Measurements from ENCODE around the gene MYOF. TPM values are rescaled to one million over a fixed set of nuclear protein-coding genes. Genes with fewer than 3 reads are reported as not detected.

MYOF gene
- total and polyA plus RNA-seq, 7 experiments from 2014 or later = 0.57 to 31.2 (median 1.5) TPM; not detected in 2

GRCh38 chr10:93416824-93417223, 65.3 kb downstream of the MYOF start:
- Histone ChIP-seq H3K4me3 (ENCODE audit: low read length) (no peak overlapping the region), H3K27ac (ENCODE audit: low read depth, low read length) (no peak overlapping the region)
- POLR2A ChIA-PET = no interaction called here

DNA sequence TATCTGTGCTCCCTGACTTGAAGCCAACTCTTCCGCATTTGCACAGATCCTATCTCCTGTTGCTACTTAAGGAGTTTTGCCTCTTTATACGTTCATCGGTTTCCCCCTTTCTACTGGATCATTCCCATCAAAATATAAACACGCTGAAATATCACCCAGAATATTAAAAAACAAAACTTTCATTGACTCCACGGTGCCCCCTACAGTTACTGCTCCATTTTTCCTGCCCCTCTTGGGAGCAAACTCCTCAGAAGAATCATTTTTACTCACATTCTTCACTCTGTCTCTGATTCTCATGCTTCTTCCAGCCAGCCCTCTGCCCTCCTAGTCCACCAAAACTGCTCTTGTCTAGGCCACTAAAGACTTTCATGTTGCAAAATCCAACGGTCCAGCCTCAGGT, 66.4 kb downstream of the MYOF start:
- H3K4me1 ChIP-seq (ENCODE audit: control insufficient read depth in 2 of 2, insufficient read depth in 2 of 2, low read length in 2 of 2) = peaks cover 26 to 43% of the 10 kb centered on the region in 2 donors
- H3K36me3 ChIP-seq (ENCODE audit: control insufficient read depth in 2 of 3, insufficient read depth in 3 of 3, low read length in 3 of 3) = no peaks in the 10 kb centered on the region
- H3K4me3 ChIP-seq (ENCODE audit: low read length) = no peak overlapping the region
- peaks cover 38 to 59% (median 53%) of the 10 kb centered on the region in 7 donors for H3K4me1 Mint-ChIP-seq
- no peak overlapping the region for H3K27ac ChIP-seq (ENCODE audit: low read depth, low read length)
- ATAC-seq (no peak), DNase-seq (no peak)
- ChIA-PET CTCF (no interaction called here), POLR2A (interaction anchor here (0.9 kb wide), 1 partner anchor 63 kb away, joined by 3 read pairs; no protein-coding TSS in a partner anchor)
- H3K4me3 Mint-ChIP-seq = peak overlapping the region in 7 of 10 donors; percentile 8 to 58 (median 16)
- intact Hi-C loops (cut with micrococcal nuclease) = no loop called here
- H3K36me3 Mint-ChIP-seq = peaks cover 0 to 6% (median 0%) of the 10 kb centered on the region in 5 donors
- no peaks in the 10 kb centered on the region for H3K27me3 Mint-ChIP-seq
- H3K27ac Mint-ChIP-seq = peak overlapping the region in 6 of 9 donors; percentile 1 to 93 (median 60)
- no peaks in the 10 kb centered on the region for H3K27me3 ChIP-seq (ENCODE audit: control insufficient read depth in 2 of 2, insufficient read depth in 2 of 2, low read length in 2 of 2)
- no peaks in the 10 kb centered on the region for H3K9me3 ChIP-seq (ENCODE audit: control insufficient read depth in 2 of 3, low read length in 3 of 3)
- H3K9me3 Mint-ChIP-seq = peaks cover 0 to 7% (median 0%) of the 10 kb centered on the region in 11 donors

More at GRCh38 chr10:93416824-93417223, 65.3 kb downstream of the MYOF start:
- CTCF ChIA-PET = interaction anchor here (0.8 kb wide), 1 partner anchor 65 kb away, joined by 4 read pairs; the partner anchor contains the start of gene MYOF
- DNase-seq = no peak
- no peak overlapping the region for H3K4me3 Mint-ChIP-seq
- intact Hi-C loops (cut with micrococcal nuclease) = no loop called here
- H3K27ac Mint-ChIP-seq = no peak overlapping the region
- H3K27me3 Mint-ChIP-seq = no peaks in the 10 kb centered on the region
- no peak for ATAC-seq
- peaks cover 0 to 6% (median 0%) of the 10 kb centered on the region in 5 donors for H3K36me3 Mint-ChIP-seq
- H3K4me1 Mint-ChIP-seq = peaks cover 31 to 57% (median 48%) of the 10 kb centered on the region in 7 donors
- H3K36me3 ChIP-seq (ENCODE audit: control insufficient read depth in 2 of 3, insufficient read depth in 3 of 3, low read length in 3 of 3) = no peaks in the 10 kb centered on the region
- H3K4me1 ChIP-seq (ENCODE audit: control insufficient read depth in 2 of 2, insufficient read depth in 2 of 2, low read length in 2 of 2) = peaks cover 24 to 31% of the 10 kb centered on the region in 2 donors
- peaks cover 0 to 7% (median 0%) of the 10 kb centered on the region in 11 donors for H3K9me3 Mint-ChIP-seq
- H3K27me3 ChIP-seq (ENCODE audit: control insufficient read depth in 2 of 2, insufficient read depth in 2 of 2, low read length in 2 of 2) = no peaks in the 10 kb centered on the region
- no peaks in the 10 kb centered on the region for H3K9me3 ChIP-seq (ENCODE audit: control insufficient read depth in 2 of 3, low read length in 3 of 3)

- H3K4me1 Mint-ChIP-seq = peaks cover 48 to 83% (median 76%) of the 10 kb centered on the region in 7 donors
- DNase-seq (peak in 8 of 9 donors; percentile 28 to 77 (median 70)), ATAC-seq (peak; percentile 86)
- H3K27me3 Mint-ChIP-seq = no peaks in the 10 kb centered on the region
- no peaks in the 10 kb centered on the region for H3K36me3 ChIP-seq (ENCODE audit: control insufficient read depth in 2 of 3, insufficient read depth in 3 of 3, low read length in 3 of 3)
- H3K27ac ChIP-seq (ENCODE audit: low read depth, low read length) = peak overlapping the region; percentile 4
- H3K27me3 ChIP-seq (ENCODE audit: control insufficient read depth in 2 of 2, insufficient read depth in 2 of 2, low read length in 2 of 2) = no peaks in the 10 kb centered on the region
- intact Hi-C loops (cut with micrococcal nuclease) = loop anchor here (1.0 to 2.0 kb wide), 5 partner anchors 26 to 83 kb away; partner anchors contain the start of genes CEP55 (in 1 of the 2) and MYOF (in 1 of the 2)
- peak overlapping the region; percentile 7 for H3K4me3 ChIP-seq (ENCODE audit: low read length)
- H3K9me3 Mint-ChIP-seq = peaks cover 0 to 7% (median 0%) of the 10 kb centered on the region in 11 donors
- peak overlapping the region; percentile 48 to 81 (median 72) for H3K4me3 Mint-ChIP-seq
- ChIA-PET CTCF (interaction anchor here (0.8 to 2.1 kb wide), 3 partner anchors 9 to 69 kb away, joined by 3 to 8 read pairs (median 5); partner anchors contain the start of gene MYOF), POLR2A (interaction anchor here (2.0 kb wide), 1 partner anchor 69 kb away, joined by 5 read pairs; the partner anchor contains the start of gene MYOF)
- H3K27ac Mint-ChIP-seq = peak overlapping the region; percentile 81 to 94 (median 89)
- no peaks in the 10 kb centered on the region for H3K9me3 ChIP-seq (ENCODE audit: control insufficient read depth in 2 of 3, low read length in 3 of 3)
- H3K4me1 ChIP-seq (ENCODE audit: control insufficient read depth in 2 of 2, insufficient read depth in 2 of 2, low read length in 2 of 2) = peaks cover 26 to 66% of the 10 kb centered on the region in 2 donors
- H3K36me3 Mint-ChIP-seq = peaks cover 0 to 6% (median 0%) of the 10 kb centered on the region in 5 donors
Measured at GRCh38 chr10:93413252-93413689, 68.9 kb downstream of the MYOF start.

- Mint-ChIP-seq H3K4me1 (peaks cover 48 to 83% (median 76%) of the 10 kb centered on the region in 7 donors), H3K4me3 (peak overlapping the region; percentile 48 to 81 (median 72)), H3K9me3 (peaks cover 0 to 7% (median 0%) of the 10 kb centered on the region in 11 donors), H3K27me3 (no peaks in the 10 kb centered on the region), H3K36me3 (peaks cover 0 to 6% (median 0%) of the 10 kb centered on the region in 5 donors), H3K27ac (peak overlapping the region; percentile 81 to 94 (median 89))
- Histone ChIP-seq H3K27me3 (ENCODE audit: control insufficient read depth in 2 of 2, insufficient read depth in 2 of 2, low read length in 2 of 2) (no peaks in the 10 kb centered on the region), H3K4me3 (ENCODE audit: low read length) (peak overlapping the region; percentile 7), H3K27ac (ENCODE audit: low read depth, low read length) (peak overlapping the region; percentile 61), H3K9me3 (ENCODE audit: control insufficient read depth in 2 of 3, low read length in 3 of 3) (no peaks in the 10 kb centered on the region), H3K36me3 (ENCODE audit: control insufficient read depth in 2 of 3, insufficient read depth in 3 of 3, low read length in 3 of 3) (no peaks in the 10 kb centered on the region), H3K4me1 (ENCODE audit: control insufficient read depth in 2 of 2, insufficient read depth in 2 of 2, low read length in 2 of 2) (peaks cover 26 to 68% of the 10 kb centered on the region in 2 donors)
- POLR2A ChIA-PET = interaction anchor here (1.0 to 2.0 kb wide), 2 partner anchors 9 to 69 kb away, joined by 4 to 5 read pairs; partner anchors contain the start of gene MYOF
- ATAC-seq (peak; percentile 62), DNase-seq (peak in 1 of 9 donors; percentile 2)
- intact Hi-C loops (cut with micrococcal nuclease) = loop anchor here (1.0 to 2.0 kb wide), 5 partner anchors 26 to 84 kb away; partner anchors contain the start of genes CEP55 (in 1 of the 2) and MYOF (in 1 of the 2)
- CTCF ChIA-PET = interaction anchor here (0.7 to 2.1 kb wide), 3 partner anchors 12 to 69 kb away, joined by 3 to 8 read pairs (median 5); partner anchors contain the start of gene MYOF
Measured at GRCh38 chr10:93412801-93413200, 69.3 kb downstream of the MYOF start.

- Histone ChIP-seq H3K27ac (ENCODE audit: low read depth, low read length) (peak overlapping the region; percentile 61), H3K27me3 (ENCODE audit: control insufficient read depth in 2 of 2, insufficient read depth in 2 of 2, low read length in 2 of 2) (no peaks in the 10 kb centered on the region), H3K36me3 (ENCODE audit: control insufficient read depth in 2 of 3, insufficient read depth in 3 of 3, low read length in 3 of 3) (no peaks in the 10 kb centered on the region), H3K4me1 (ENCODE audit: control insufficient read depth in 2 of 2, insufficient read depth in 2 of 2, low read length in 2 of 2) (peaks cover 26 to 69% of the 10 kb centered on the region in 2 donors), H3K4me3 (ENCODE audit: low read length) (no peak overlapping the region), H3K9me3 (ENCODE audit: control insufficient read depth in 2 of 3, low read length in 3 of 3) (no peaks in the 10 kb centered on the region)
- Mint-ChIP-seq H3K27me3 (no peaks in the 10 kb centered on the region), H3K27ac (peak overlapping the region; percentile 36 to 93 (median 84)), H3K4me1 (peaks cover 47 to 82% (median 68%) of the 10 kb centered on the region in 7 donors), H3K9me3 (peaks cover 0 to 7% (median 0%) of the 10 kb centered on the region in 11 donors), H3K4me3 (peak overlapping the region in 8 of 10 donors; percentile 20 to 76 (median 49)), H3K36me3 (peaks cover 0 to 6% (median 0%) of the 10 kb centered on the region in 5 donors)
- intact Hi-C loops (cut with micrococcal nuclease) = no loop called here
- ATAC-seq (no peak), DNase-seq (no peak)
- POLR2A ChIA-PET = interaction anchor here (1.7 kb wide), 1 partner anchor 9 kb away, joined by 5 read pairs; no protein-coding TSS in a partner anchor
- CTCF ChIA-PET = interaction anchor here (0.7 to 0.8 kb wide), 2 partner anchors 71 to 909 kb away, joined by 3 to 6 read pairs; partner anchors contain the start of gene MYOF
Measured at GRCh38 chr10:93410697-93411348, 71.3 kb downstream of the MYOF start.

DNA sequence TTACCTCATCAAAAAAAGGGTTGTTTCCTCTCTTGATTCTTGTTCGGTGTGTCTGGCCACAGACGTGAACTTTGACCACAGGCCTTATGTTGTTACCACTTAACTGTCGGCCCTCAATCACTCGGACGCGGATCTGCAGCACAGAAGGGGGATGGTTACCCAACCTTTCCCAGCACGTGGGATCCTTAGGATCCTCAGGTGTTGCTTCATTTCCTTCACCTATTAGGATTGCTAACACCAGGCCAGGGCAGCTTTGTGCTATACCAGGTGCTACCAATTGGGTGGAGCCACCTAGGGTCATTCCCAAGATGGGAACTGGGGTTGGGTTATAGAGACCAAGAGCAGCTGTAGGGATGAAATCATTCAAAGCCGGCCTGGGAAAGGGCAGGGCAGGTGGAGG, 73.4 kb downstream of the MYOF start:
- peaks cover 35 to 69% (median 62%) of the 10 kb centered on the region in 7 donors for H3K4me1 Mint-ChIP-seq
- H3K27ac Mint-ChIP-seq = peak overlapping the region in 2 of 9 donors; percentile 40 to 62
- no peak overlapping the region for H3K27ac ChIP-seq (ENCODE audit: low read depth, low read length)
- intact Hi-C loops (cut with micrococcal nuclease) = no loop called here
- ChIA-PET CTCF (interaction anchor here (0.5 kb wide), 1 partner anchor 20 kb away, joined by 3 read pairs; no protein-coding TSS in a partner anchor), POLR2A (no interaction called here)
- H3K27me3 Mint-ChIP-seq = peaks cover 0 to 2% (median 0%) of the 10 kb centered on the region in 5 donors
- peaks cover 22 to 56% of the 10 kb centered on the region in 2 donors for H3K4me1 ChIP-seq (ENCODE audit: control insufficient read depth in 2 of 2, insufficient read depth in 2 of 2, low read length in 2 of 2)
- no peaks in the 10 kb centered on the region for H3K36me3 ChIP-seq (ENCODE audit: control insufficient read depth in 2 of 3, insufficient read depth in 3 of 3, low read length in 3 of 3)
- ATAC-seq (no peak), DNase-seq (no peak)
- no peak overlapping the region for H3K4me3 ChIP-seq (ENCODE audit: low read length)
- H3K9me3 ChIP-seq (ENCODE audit: control insufficient read depth in 2 of 3, low read length in 3 of 3) = no peaks in the 10 kb centered on the region
- H3K27me3 ChIP-seq (ENCODE audit: control insufficient read depth in 2 of 2, insufficient read depth in 2 of 2, low read length in 2 of 2) = no peaks in the 10 kb centered on the region
- peaks cover 0 to 2% (median 0%) of the 10 kb centered on the region in 5 donors for H3K36me3 Mint-ChIP-seq
- no peak overlapping the region for H3K4me3 Mint-ChIP-seq
- peaks cover 0 to 4% (median 0%) of the 10 kb centered on the region in 11 donors for H3K9me3 Mint-ChIP-seq

Data from naive thymus-derived CD4-positive, alpha-beta T cell (primary cell).